ENCODE measurements around the gene NDUFAB1.
"Not testable (repeated sequence)": the region's sequence is repeated elsewhere in the genome, so short reads cannot be mapped to it uniquely, and the experiment has no call there.

NDUFAB1 gene

DNA sequence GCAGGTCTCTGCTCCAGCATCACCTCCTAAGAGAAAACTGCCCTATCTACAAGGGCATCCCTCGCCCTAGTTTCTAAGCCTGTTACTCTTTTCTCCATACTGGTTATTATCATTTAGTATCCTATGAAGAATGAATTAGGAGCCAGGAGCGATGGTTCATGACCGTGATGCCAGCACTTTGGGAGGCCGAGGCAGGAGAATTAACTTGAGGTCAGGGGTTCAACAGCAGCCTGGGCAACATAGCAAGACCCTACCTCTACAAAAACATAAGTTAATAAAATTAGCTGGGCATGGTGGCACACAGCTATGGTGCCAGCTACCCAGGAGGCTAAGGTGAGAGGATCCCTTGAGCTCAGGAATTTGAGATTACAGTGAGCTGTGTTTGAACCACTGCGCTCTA, 46.2 kb downstream of the NDUFAB1 start:
- no peak for DNase-seq

DNA sequence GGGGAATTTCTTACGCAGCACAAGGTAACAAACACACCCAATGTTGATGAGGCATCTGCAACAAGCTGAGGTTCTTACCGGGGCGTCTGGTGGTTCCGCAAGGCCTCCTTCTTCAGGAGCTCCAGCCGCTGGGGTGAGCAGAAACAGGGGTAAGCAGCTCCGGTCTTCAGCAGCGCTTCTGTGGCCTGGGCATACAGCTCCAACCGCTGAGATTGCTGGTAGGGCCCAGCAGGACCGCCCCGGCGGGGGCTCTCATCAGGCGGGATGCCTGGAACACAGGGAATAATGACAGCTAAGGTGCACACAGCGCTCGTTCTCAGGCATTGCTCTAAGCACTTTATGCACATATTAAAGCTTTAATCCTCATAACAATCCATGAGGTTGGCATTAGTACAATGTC, 51.7 kb downstream of the NDUFAB1 start:
- no peak for DNase-seq

DNA sequence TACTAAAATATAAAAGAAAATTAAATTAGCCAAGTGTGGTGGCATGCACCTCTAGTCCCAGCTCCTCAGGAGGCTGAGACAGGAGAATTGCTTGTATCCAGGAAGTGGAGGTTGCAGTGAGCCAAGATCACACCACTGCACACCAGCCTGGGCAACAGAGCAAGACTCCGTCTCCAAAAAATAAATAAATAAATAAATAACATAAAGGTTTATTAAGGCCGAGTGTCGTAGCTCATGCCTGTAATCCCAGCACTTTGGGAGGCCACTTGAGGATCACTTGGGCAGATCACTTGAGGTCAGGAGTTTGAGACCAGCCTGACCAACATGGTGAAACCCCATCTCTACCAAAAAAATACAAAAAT, 55.3 kb downstream of the NDUFAB1 start:
- not testable (repeated sequence) for DNase-seq

DNA sequence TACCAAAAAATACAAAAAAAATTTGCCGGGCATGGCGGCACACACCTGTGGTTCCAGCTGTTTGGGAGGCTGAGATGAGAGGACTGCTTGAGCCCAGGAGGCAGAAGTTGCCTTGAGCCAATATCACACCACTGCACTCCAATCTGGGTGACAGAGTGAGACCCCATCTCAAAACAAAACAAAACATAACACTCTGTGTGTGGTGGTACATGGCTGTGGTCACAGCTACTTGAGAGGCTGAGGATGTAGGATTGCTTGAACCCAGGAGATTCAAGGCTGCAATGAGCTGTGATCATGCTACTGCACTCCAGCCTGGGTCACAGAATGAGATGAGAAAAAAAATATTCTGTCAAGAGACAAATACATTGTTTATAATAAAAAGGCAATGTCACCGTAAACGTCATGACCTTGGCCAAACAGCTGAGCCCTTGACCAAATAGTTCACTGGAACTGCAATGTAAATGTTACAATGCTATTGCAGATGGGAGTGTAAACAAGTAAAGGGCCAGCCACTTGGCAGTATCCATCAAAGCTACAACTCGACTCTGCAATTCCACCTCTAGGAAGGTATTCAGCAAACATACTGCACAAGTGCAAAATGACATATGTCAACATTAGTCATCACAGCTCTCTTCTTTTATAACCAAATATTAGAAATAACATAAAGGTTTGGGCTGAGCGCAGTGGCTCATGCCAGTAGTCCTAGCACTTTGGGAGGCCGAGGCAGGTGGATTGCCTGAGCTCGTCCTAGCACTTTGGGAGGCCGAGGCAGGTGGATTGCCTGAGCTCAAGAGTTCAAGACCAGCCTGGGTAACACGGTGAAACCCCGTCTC, 55.9 kb downstream of the NDUFAB1 start:
- DNase-seq = no peak

- no peak for DNase-seq
These were observed 57.2 kb downstream of the NDUFAB1 start for GRCh38 chr16:23538919-23539278.

DNA sequence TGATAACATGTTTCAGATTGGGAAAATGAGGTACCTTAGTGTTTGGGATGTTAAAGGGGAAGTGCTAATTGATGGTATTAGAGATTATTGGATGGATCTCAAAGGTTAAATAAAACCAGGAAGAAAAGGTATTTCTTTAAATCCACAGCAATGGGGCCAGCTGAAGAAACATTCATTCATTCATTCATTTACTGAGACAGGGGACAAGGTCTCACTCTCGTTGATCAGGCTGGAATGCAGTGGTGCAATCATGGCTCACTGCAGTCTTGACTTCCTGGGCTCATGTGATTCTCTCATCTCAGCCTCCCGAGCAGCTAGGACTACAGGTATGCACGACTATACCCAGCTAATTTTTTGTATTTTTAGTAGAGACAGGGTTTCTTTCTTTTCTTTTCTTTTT, 58.7 kb downstream of the NDUFAB1 start:
- DNase-seq = no peak

GRCh38 chr16:23535901-23536300, 60.2 kb downstream of the NDUFAB1 start:
- DNase-seq = no peak

- DNase-seq = no peak
These were observed 61.0 kb downstream of the NDUFAB1 start for GRCh38 chr16:23534868-23535860.

GRCh38 chr16:23532448-23532847, 63.7 kb downstream of the NDUFAB1 start:
- no peak for DNase-seq

Data from activated CD4-positive, alpha-beta T cell treated with anti-CD3 and anti-CD28 coated beads for 48 hours (primary cell).